GM12891 (cell line): ENCODE results near the gene TWIST1.

ENCODE experiments used
- DNase-seq: peaks from one replicate; pipeline ENCODE4 v3.0.0; 2011; ENCODE audit warnings: low spot score; ENCODE audit not compliant: insufficient read length
- FAIRE-seq: peaks from 2 replicates; lab custom pipeline; 2011; peaks lifted over from hg19 to GRCh38; lab: Jason Lieb, UNC
- PAX5 ChIP-seq: IDR thresholded peaks from 2 replicates; pipeline ENCODE4 v1.6.1; 2011; ENCODE audit warnings: low read length, moderate library complexity, mild to moderate bottlenecking; ENCODE audit not compliant: insufficient read depth, severe bottlenecking
- POLR2A ChIP-seq: IDR thresholded peaks from 2 replicates; pipeline ENCODE4 v1.6.1; 2011; ENCODE audit warnings: low read depth, low read length, control low read depth
- POLR2AphosphoS5 ChIP-seq: IDR thresholded peaks from 2 replicates; pipeline ENCODE4 v1.6.1; 2011; ENCODE audit warnings: low read depth, low read length, control low read depth
- POU2F2 ChIP-seq: IDR thresholded peaks from 2 replicates; pipeline ENCODE4 v1.6.1; 2011; ENCODE audit warnings: low read depth, mild to moderate bottlenecking, control low read depth, low read length, moderate library complexity
- SPI1 ChIP-seq: IDR thresholded peaks from 2 replicates; pipeline ENCODE4 v1.6.1; 2011; ENCODE audit warnings: low read depth, low read length, control low read depth
- TAF1 ChIP-seq: IDR thresholded peaks from 2 replicates; pipeline ENCODE4 v1.6.1; 2011; ENCODE audit warnings: low read depth, low read length, control low read depth

Gene TWIST1

GRCh38 chr7:19098510-19098909, 18.9 kb downstream of the TWIST1 start:
- DNase-seq (no peak), FAIRE-seq (no peak)
- TF ChIP-seq TAF1 (no peak), POLR2AphosphoS5 (no peak), POU2F2 (no peak), POLR2A (no peak), SPI1 (no peak), PAX5 (no peak)

- no peak for TF ChIP-seq POLR2AphosphoS5
- TF ChIP-seq POU2F2, result no peak
- TF ChIP-seq TAF1, result no peak
- no peak for TF ChIP-seq POLR2A
- no peak for TF ChIP-seq SPI1
- TF ChIP-seq PAX5, result no peak
- FAIRE-seq, result no peak
These were observed 20.0 kb downstream of the TWIST1 start for GRCh38 chr7:19097165-19098055.

GRCh38 chr7:19095353-19095860, 22.0 kb downstream of the TWIST1 start:
- TF ChIP-seq POU2F2, result no peak
- TF ChIP-seq PAX5, result no peak
- TF ChIP-seq SPI1, result no peak
- no peak for TF ChIP-seq TAF1
- TF ChIP-seq POLR2AphosphoS5, result no peak
- TF ChIP-seq POLR2A, result no peak
- FAIRE-seq, result no peak

More at GRCh38 chr7:19097165-19098055, 20.0 kb downstream of the TWIST1 start:
- no peak for DNase-seq

DNA sequence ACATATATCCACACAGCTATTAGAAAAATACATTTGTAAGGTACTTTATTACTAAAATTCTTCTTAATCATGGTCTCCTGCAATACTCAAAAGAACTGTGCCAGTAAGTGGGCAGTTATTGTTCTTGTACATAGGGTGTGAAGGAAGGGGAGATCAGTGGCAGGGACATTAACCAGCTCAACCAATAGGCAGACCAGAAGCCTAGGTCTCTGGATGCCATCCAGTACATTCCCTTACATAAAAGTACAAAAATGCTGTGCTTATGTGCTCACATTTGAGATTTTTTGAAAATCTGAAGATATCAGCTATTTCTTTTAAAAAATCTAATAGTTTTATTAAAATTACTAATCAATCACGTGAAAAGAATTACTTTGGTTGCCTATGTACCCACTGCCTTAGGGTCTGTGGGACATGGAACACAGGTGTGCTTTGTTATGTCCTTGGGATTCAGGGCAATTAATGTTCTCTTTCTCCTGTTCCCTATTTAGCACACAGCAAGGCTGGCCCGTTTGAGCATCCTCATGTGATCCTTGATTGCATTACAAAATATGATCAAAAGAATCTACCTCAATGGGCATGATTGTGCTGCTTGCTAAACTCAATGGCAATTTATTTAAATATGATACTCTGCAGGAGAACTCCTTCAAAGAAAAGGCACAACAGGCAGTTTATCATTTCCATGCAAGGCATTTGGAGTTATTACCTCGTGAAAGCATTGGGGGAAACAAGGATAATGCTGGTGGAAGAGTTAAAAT, 22.7 kb downstream of the TWIST1 start:
- TF ChIP-seq POU2F2, result no peak
- no peak for TF ChIP-seq PAX5
- TF ChIP-seq SPI1, result no peak
- TF ChIP-seq POLR2A, result no peak
- TF ChIP-seq TAF1, result no peak
- no peak for TF ChIP-seq POLR2AphosphoS5
- FAIRE-seq (no peak), DNase-seq (no peak)

More at GRCh38 chr7:19095353-19095860, 22.0 kb downstream of the TWIST1 start:
- DNase-seq, result no peak

- TF ChIP-seq PAX5 (no peak), SPI1 (no peak), POLR2AphosphoS5 (no peak), TAF1 (no peak), POLR2A (no peak), POU2F2 (no peak)
- DNase-seq, result no peak
- FAIRE-seq, result no peak
These were observed 23.3 kb downstream of the TWIST1 start for GRCh38 chr7:19094138-19094537.

GRCh38 chr7:19091550-19092200, 25.8 kb downstream of the TWIST1 start:
- FAIRE-seq (no peak), DNase-seq (no peak)
- TF ChIP-seq SPI1 (no peak), PAX5 (no peak), TAF1 (no peak), POLR2AphosphoS5 (no peak), POLR2A (no peak), POU2F2 (no peak)

DNA sequence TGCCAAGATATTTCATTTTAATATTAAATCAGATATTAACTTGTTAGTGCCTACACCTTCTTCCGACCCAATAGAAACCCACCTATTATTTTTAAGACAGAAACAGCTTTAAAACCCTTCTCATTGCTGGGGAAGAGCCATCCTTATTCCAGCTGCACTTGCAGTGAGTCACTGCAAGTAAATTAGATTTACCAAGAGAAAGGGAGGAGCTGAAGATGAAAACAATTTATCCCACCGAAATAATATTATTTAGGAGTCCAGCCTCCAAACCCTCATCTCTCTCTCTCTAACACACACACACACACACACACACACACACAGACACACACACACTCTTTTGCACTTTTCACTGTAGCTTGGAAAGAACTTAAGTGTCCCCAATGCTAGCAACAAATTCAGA, 26.9 kb downstream of the TWIST1 start:
- TF ChIP-seq SPI1 (no peak), PAX5 (no peak), POLR2AphosphoS5 (no peak), POLR2A (no peak), POU2F2 (no peak), TAF1 (no peak)
- no peak for FAIRE-seq
- no peak for DNase-seq

GRCh38 chr7:19089797-19090196, 27.6 kb downstream of the TWIST1 start:
- no peak for TF ChIP-seq TAF1
- no peak for TF ChIP-seq POU2F2
- TF ChIP-seq POLR2A, result no peak
- TF ChIP-seq PAX5, result no peak
- no peak for TF ChIP-seq SPI1
- TF ChIP-seq POLR2AphosphoS5, result no peak

GRCh38 chr7:19089378-19089777, 28.1 kb downstream of the TWIST1 start:
- no peak for DNase-seq
- no peak for TF ChIP-seq SPI1
- TF ChIP-seq PAX5, result no peak
- TF ChIP-seq POU2F2, result no peak
- TF ChIP-seq POLR2A, result no peak
- no peak for FAIRE-seq

More at GRCh38 chr7:19089797-19090196, 27.6 kb downstream of the TWIST1 start:
- no peak for DNase-seq
- no peak for FAIRE-seq
